PFSK-1 (cell line): ENCODE data around the gene EDN1.

Experiments
- POLR2AphosphoS5 ChIP-seq: IDR thresholded peaks from 2 replicates; pipeline ENCODE4 v1.6.1; 2012; ENCODE audit warnings: low read depth, mild to moderate bottlenecking, control low read depth, low read length, moderate library complexity
- TAF1 ChIP-seq: IDR thresholded peaks from 2 replicates; pipeline ENCODE4 v1.6.1; 2012; ENCODE audit warnings: low read length, control low read depth, borderline replicate concordance; ENCODE audit not compliant: insufficient read depth

DNA sequence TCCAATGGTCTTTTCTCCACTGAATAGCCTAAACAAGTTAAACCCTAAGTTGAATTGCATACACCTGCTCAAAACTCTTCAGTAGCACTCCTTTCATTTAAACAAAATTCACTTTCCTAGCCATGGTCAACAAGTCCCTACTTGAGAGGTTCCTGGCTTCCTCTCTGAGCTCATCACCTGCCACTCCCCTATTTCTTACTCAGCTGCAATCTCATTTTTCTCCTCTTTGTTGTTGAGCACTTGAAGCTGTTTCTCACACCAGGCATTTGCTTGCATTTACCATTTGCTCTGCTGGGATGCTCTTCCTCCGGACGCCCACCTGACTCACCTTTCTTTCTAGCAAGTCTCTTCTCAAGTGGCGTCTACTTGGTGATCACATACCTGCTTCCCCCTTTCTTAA, 38.5 kb downstream of the EDN1 start:
- TF ChIP-seq POLR2AphosphoS5, result no peak
- TF ChIP-seq TAF1, result no peak
